ENCODE data around the gene PDCD7.
"Not testable (repeated sequence)": the region's sequence is repeated elsewhere in the genome, so short reads cannot be mapped to it uniquely, and the experiment has no call there.

- not testable (repeated sequence) for TF ChIP-seq CTCF (conservative IDR thresholded peaks at IDR 0.05); EZH2 (IDR thresholded peaks at IDR 0.05; ENCODE audit: low read depth)
Observed at GRCh38 chr15:65138631-65139030, 5.0 kb upstream of the PDCD7 start.
